GM21526 (cell line): ENCODE data around the gene FMNL2.

Experiments used
- ATAC-seq: cut with Tn5 transposase; IDR thresholded peaks from one replicate; pipeline ENCODE4 v1.9.1; 2021; ENCODE audit warnings: moderate library complexity; ENCODE audit not compliant: unreplicated experiment, low FRiP score

FMNL2 gene

GRCh38 chr2:152674334-152674733, 339.4 kb downstream of the FMNL2 start:
- ATAC-seq = no peak

GRCh38 chr2:152676461-152676860, 341.5 kb downstream of the FMNL2 start:
- no peak for ATAC-seq

GRCh38 chr2:152678808-152679207, 343.8 kb downstream of the FMNL2 start:
- no peak for ATAC-seq

- ATAC-seq = no peak
Measured at GRCh38 chr2:152682663-152683062, 347.7 kb downstream of the FMNL2 start.

- ATAC-seq = no peak
Measured at GRCh38 chr2:152683400-152683799, 348.4 kb downstream of the FMNL2 start.

- no peak for ATAC-seq
Measured at GRCh38 chr2:152686321-152686720, 351.3 kb downstream of the FMNL2 start.

- ATAC-seq = peak; percentile 90
Measured at GRCh38 chr2:152693033-152693432, 358.1 kb downstream of the FMNL2 start.

- ATAC-seq = no peak
Measured at GRCh38 chr2:152694161-152694661, 359.2 kb downstream of the FMNL2 start.

- no peak for ATAC-seq
Measured at GRCh38 chr2:152695763-152696162, 360.8 kb downstream of the FMNL2 start.

- ATAC-seq = no peak
Measured at GRCh38 chr2:152696476-152696875, 361.5 kb downstream of the FMNL2 start.
